ENCODE measurements around the gene KLF13.

Gene KLF13

GRCh38 chr15:31402511-31403056 lies 75.9 kb downstream of the KLF13 start:
- H4K20me1 ChIP-seq (ENCODE audit: insufficient read depth, low read length), result no peaks in the 10 kb centered on the region
- no peaks in the 10 kb centered on the region for H3K79me2 ChIP-seq (ENCODE audit: low read length)
- no peak overlapping the region for H3K4me3 ChIP-seq (ENCODE audit: low read length)
- no peak overlapping the region for H2AFZ ChIP-seq (ENCODE audit: low read depth, low read length)
- no peak overlapping the region for H3K9ac ChIP-seq (ENCODE audit: low read length)
- H3K9me3 ChIP-seq (ENCODE audit: insufficient read depth, low read length), result no peaks in the 10 kb centered on the region
- no peaks in the 10 kb centered on the region for H3K36me3 ChIP-seq (replicated peaks; ENCODE audit: low read depth, low read length)
- TF ChIP-seq EZH2phosphoT487 (IDR thresholded peaks at IDR 0.05; ENCODE audit: low read depth) (no peak), CTCF (IDR thresholded peaks at IDR 0.05; ENCODE audit: low read depth, low read length) (no peak)
- no peak overlapping the region for H3K4me2 ChIP-seq (ENCODE audit: low read length)
- H3K27me3 ChIP-seq (ENCODE audit: low read depth, low read length), result no peaks in the 10 kb centered on the region
- no peak overlapping the region for H3K27ac ChIP-seq (ENCODE audit: low read length)
- H3K4me1 ChIP-seq (ENCODE audit: low read length), result peaks cover under 1% of the 10 kb centered on the region; the same call in 1 of the 2 replicates

GRCh38 chr15:31403096-31403495 lies 76.5 kb downstream of the KLF13 start:
- H3K9me3 ChIP-seq (ENCODE audit: insufficient read depth, low read length), result no peaks in the 10 kb centered on the region
- H3K4me2 ChIP-seq (ENCODE audit: low read length), result no peak overlapping the region
- no peaks in the 10 kb centered on the region for H3K36me3 ChIP-seq (replicated peaks; ENCODE audit: low read depth, low read length)
- H3K27ac ChIP-seq (ENCODE audit: low read length), result no peak overlapping the region
- H3K79me2 ChIP-seq (ENCODE audit: low read length), result no peaks in the 10 kb centered on the region
- H2AFZ ChIP-seq (ENCODE audit: low read depth, low read length), result no peak overlapping the region
- no peak overlapping the region for H3K4me3 ChIP-seq (ENCODE audit: low read length)
- no peaks in the 10 kb centered on the region for H3K27me3 ChIP-seq (ENCODE audit: low read depth, low read length)
- TF ChIP-seq EZH2phosphoT487 (IDR thresholded peaks at IDR 0.05; ENCODE audit: low read depth), result no peak
- TF ChIP-seq CTCF (IDR thresholded peaks at IDR 0.05; ENCODE audit: low read depth, low read length), result no peak
- H3K4me1 ChIP-seq (ENCODE audit: low read length), result no peaks in the 10 kb centered on the region
- no peaks in the 10 kb centered on the region for H4K20me1 ChIP-seq (ENCODE audit: insufficient read depth, low read length)
- H3K9ac ChIP-seq (ENCODE audit: low read length), result no peak overlapping the region

GRCh38 chr15:31403606-31404005 lies 77.0 kb downstream of the KLF13 start:
- H3K4me3 ChIP-seq (ENCODE audit: low read length), result no peak overlapping the region
- no peaks in the 10 kb centered on the region for H3K9me3 ChIP-seq (ENCODE audit: insufficient read depth, low read length)
- H3K36me3 ChIP-seq (replicated peaks; ENCODE audit: low read depth, low read length), result no peaks in the 10 kb centered on the region
- no peak overlapping the region for H3K27ac ChIP-seq (ENCODE audit: low read length)
- H3K4me2 ChIP-seq (ENCODE audit: low read length), result no peak overlapping the region
- H3K79me2 ChIP-seq (ENCODE audit: low read length), result no peaks in the 10 kb centered on the region
- no peaks in the 10 kb centered on the region for H3K27me3 ChIP-seq (ENCODE audit: low read depth, low read length)
- no peaks in the 10 kb centered on the region for H3K4me1 ChIP-seq (ENCODE audit: low read length)
- no peak overlapping the region for H2AFZ ChIP-seq (ENCODE audit: low read depth, low read length)
- TF ChIP-seq EZH2phosphoT487 (IDR thresholded peaks at IDR 0.05; ENCODE audit: low read depth), result no peak
- TF ChIP-seq CTCF (IDR thresholded peaks at IDR 0.05; ENCODE audit: low read depth, low read length), result no peak
- no peak overlapping the region for H3K9ac ChIP-seq (ENCODE audit: low read length)
- no peaks in the 10 kb centered on the region for H4K20me1 ChIP-seq (ENCODE audit: insufficient read depth, low read length)

GRCh38 chr15:31404345-31404744 lies 77.7 kb downstream of the KLF13 start:
- Histone ChIP-seq H3K9ac (ENCODE audit: low read length) (no peak overlapping the region), H3K9me3 (ENCODE audit: insufficient read depth, low read length) (no peaks in the 10 kb centered on the region), H3K27ac (ENCODE audit: low read length) (no peak overlapping the region), H3K4me2 (ENCODE audit: low read length) (no peak overlapping the region), H3K27me3 (ENCODE audit: low read depth, low read length) (no peaks in the 10 kb centered on the region), H3K79me2 (ENCODE audit: low read length) (no peaks in the 10 kb centered on the region), H2AFZ (ENCODE audit: low read depth, low read length) (no peak overlapping the region), H3K36me3 (replicated peaks; ENCODE audit: low read depth, low read length) (no peaks in the 10 kb centered on the region), H3K4me1 (ENCODE audit: low read length) (no peaks in the 10 kb centered on the region), H4K20me1 (ENCODE audit: insufficient read depth, low read length) (no peaks in the 10 kb centered on the region), H3K4me3 (ENCODE audit: low read length) (no peak overlapping the region)
- TF ChIP-seq CTCF (IDR thresholded peaks at IDR 0.05; ENCODE audit: low read depth, low read length) (no peak), EZH2phosphoT487 (IDR thresholded peaks at IDR 0.05; ENCODE audit: low read depth) (no peak)
